SK-N-SH treated with all-trans-retinoic acid at 6 μM for 48 hours (cell line): ENCODE results near the gene RAB5B.

Experiments used
- PPARA ChIP-seq: fragments of 250-450 bp; sonication (Bioruptor Pico); IDR thresholded peaks from 2 replicates; pipeline ENCODE4 v1.5.0; 2020; ENCODE audit warnings: mild to moderate bottlenecking, borderline replicate concordance
- SNAI2 ChIP-seq: fragments of 250-450 bp; sonication (Bioruptor Pico); IDR thresholded peaks from 2 replicates; pipeline ENCODE4 v1.5.0; 2020; ENCODE audit warnings: mild to moderate bottlenecking, moderate library complexity
- TOX ChIP-seq: fragments of 250-450 bp; sonication (Bioruptor Pico); IDR thresholded peaks from 2 replicates; pipeline ENCODE4 v1.8.0; 2021; ENCODE audit warnings: mild to moderate bottlenecking, moderate library complexity, borderline replicate concordance

GRCh38 chr12:56004211-56004610 is 30.3 kb downstream of the RAB5B start:
- no peak for TF ChIP-seq TOX (CRISPR knock-in tag)
- TF ChIP-seq PPARA (CRISPR knock-in tag), result no peak
- no peak for TF ChIP-seq SNAI2 (CRISPR knock-in tag)
